NCI-H1092 treated with DMSO at 0.1 percent for 48 hours (cell line): ENCODE results near the gene SULT6B1.
"Not testable (repeated sequence)": the region's sequence is repeated elsewhere in the genome, so short reads cannot be mapped to it uniquely, and the experiment has no call there.

ENCODE experiments used
- DNase-seq: peaks from one replicate; lab custom pipeline; 2025; lab: John Stamatoyannopoulos, UW

The SULT6B1 gene

GRCh38 chr2:37195862-37196319 is 7.4 kb upstream of the SULT6B1 start:
- DNase-seq: not testable (repeated sequence)

- no peak for DNase-seq
Observed at GRCh38 chr2:37192551-37192950, 4.1 kb upstream of the SULT6B1 start.

GRCh38 chr2:37191747-37192146 is 3.3 kb upstream of the SULT6B1 start:
- DNase-seq: no peak

- DNase-seq: no peak
Observed at GRCh38 chr2:37191253-37191652, 2.8 kb upstream of the SULT6B1 start.

- DNase-seq: no peak
Observed at GRCh38 chr2:37190290-37190689, 1.8 kb upstream of the SULT6B1 start.

- DNase-seq: no peak
Observed at GRCh38 chr2:37189452-37190153, 1.1 kb upstream of the SULT6B1 start.

GRCh38 chr2:37181726-37182684 is 6.5 kb downstream of the SULT6B1 start:
- no peak for DNase-seq

- DNase-seq: no peak
Observed at GRCh38 chr2:37180640-37181039, 7.8 kb downstream of the SULT6B1 start.

GRCh38 chr2:37180006-37180639 is 8.3 kb downstream of the SULT6B1 start:
- DNase-seq: no peak

GRCh38 chr2:37173741-37174140 is 14.7 kb downstream of the SULT6B1 start:
- no peak for DNase-seq

- no peak for DNase-seq
Observed at GRCh38 chr2:37171624-37171950, 16.9 kb downstream of the SULT6B1 start.

GRCh38 chr2:37168217-37168981 is 20.1 kb downstream of the SULT6B1 start:
- peak; percentile 12 for DNase-seq

GRCh38 chr2:37167636-37168180 is 20.8 kb downstream of the SULT6B1 start:
- DNase-seq: no peak

GRCh38 chr2:37164757-37165156 is 23.7 kb downstream of the SULT6B1 start:
- no peak for DNase-seq

- DNase-seq: peak; percentile 85
Observed at GRCh38 chr2:37156857-37157714, 31.4 kb downstream of the SULT6B1 start, which contains the start of gene EIF2AK2. TSS of gene EIF2AK2 (minus strand) at chr2:37156980. CDS start at chr2:37147806, 9,174 bp downstream.

GRCh38 chr2:37156071-37156856 is 32.2 kb downstream of the SULT6B1 start:
- DNase-seq: peak; percentile 16

- DNase-seq: no peak
Observed at GRCh38 chr2:37154785-37155184, 33.7 kb downstream of the SULT6B1 start.

- DNase-seq: no peak
Observed at GRCh38 chr2:37153224-37153623, 35.2 kb downstream of the SULT6B1 start.

- no peak for DNase-seq
Observed at GRCh38 chr2:37149626-37150322, 38.7 kb downstream of the SULT6B1 start.
